Hematopoietic multipotent progenitor cell treated with erythropoietin and hydrocortisone succinate and interleukin-3 and kit ligand, for 8 days (in vitro differentiated cells): Measurements from ENCODE around the gene DCTN5.
"Not testable (repeated sequence)": the region's sequence is repeated elsewhere in the genome, so short reads cannot be mapped to it uniquely, and the experiment has no call there.

Experiments used
- DNase-seq: peaks from one replicate; pipeline ENCODE4 v3.0.0-alpha.2; 2015

DCTN5 gene

GRCh38 chr16:23640931-23641765 lies at the start of gene DCTN5, which contains the start of gene PALB2:
Gene DCTN5 (plus strand): TSS chr16:23641466. CDS start chr16:23641543, 77 bp downstream.
Gene PALB2 (minus strand): TSS chr16:23641310. CDS start chr16:23641157, 153 bp downstream.
- peak; percentile 97 for DNase-seq

GRCh38 chr16:23594186-23594585 lies 47.1 kb upstream of the DCTN5 start:
- DNase-seq, result no peak

GRCh38 chr16:23595246-23595950 lies 45.9 kb upstream of the DCTN5 start:
- DNase-seq, result peak; percentile 12

DNA sequence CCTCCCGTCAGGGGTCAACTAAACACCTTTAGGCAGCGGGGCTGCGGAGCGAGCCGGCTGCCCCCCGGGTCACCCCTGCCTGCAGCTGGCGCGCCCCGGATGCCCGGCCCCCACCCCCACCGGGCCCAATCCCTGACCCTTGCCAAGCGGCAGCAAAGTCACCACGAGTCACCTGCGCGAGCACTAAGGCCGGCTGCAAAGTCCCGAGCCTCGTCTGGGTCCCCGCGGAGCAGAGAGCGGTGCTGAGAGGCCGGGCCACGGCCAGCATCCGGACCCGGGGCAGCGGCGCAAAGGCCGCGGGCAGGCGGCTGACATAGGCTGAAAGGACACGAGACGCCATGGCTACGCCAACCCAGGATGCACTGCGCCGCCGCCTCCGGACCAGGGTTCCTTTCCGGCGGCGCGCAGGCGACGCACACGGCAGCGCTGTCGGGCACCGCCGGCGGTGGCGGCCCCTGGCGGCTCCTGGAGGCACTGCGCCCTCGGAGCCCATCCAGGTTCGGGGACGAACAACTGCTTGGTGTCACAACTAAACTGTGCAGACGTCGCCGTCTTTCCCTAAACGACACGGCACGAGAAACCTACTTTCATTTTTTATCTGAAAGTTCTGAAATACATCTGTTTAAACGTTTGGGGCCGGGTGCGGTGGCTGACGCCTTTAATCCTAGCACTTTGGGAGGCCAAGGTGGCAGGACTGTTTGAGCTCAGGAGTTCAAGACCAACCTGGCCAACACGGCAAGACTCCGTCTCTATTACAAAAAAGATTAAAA lies 45.1 kb upstream of the DCTN5 start, which contains the start of gene NDUFAB1:
Gene NDUFAB1 (minus strand): TSS at position 366 of the 770 bp plus-strand sequence. CDS start 26 bp downstream, at position 340.
- DNase-seq, result peak; percentile 89

GRCh38 chr16:23597003-23597756 lies 44.1 kb upstream of the DCTN5 start:
- DNase-seq, result peak; percentile 84

DNA sequence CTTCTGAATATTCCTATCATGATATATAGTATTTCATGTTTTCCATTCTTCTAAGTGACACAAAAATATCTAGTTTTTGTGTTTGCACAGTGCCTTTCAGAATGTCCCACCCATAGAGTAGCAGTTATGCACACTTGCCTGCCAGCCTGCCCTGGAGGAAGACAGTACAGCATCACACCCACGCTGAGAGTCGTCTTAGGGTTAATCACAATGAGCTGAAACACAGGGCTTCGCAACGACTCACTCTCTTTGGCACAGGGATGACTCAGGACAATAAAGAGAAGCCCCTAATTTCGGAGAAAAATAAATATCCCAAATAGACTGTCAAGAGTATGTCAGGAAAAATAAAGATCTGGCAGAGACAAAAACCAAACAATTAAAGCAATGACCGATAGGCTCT lies 33.5 kb upstream of the DCTN5 start:
- no peak for DNase-seq

DNA sequence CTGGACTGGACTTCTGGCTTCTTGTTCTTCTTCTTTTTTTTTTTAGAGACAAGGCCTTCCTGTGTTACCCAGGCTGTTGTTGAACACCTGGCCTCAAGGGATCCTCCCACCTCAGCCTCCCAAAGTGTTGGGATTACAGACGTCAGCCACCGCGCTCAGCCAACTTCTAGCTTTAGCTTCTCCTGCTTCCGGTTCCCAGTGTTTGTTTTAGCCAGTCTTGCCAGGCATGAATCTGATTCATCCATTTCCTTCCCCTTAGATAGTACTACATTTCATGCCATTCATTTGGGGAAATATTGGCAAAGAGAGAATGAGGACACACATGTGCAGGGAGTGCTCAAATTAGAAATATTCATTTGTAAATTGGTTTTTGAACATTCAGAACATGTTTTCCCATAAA lies 33.1 kb upstream of the DCTN5 start:
- DNase-seq, result no peak

GRCh38 chr16:23609929-23610328 lies 31.3 kb upstream of the DCTN5 start:
- no peak for DNase-seq

DNA sequence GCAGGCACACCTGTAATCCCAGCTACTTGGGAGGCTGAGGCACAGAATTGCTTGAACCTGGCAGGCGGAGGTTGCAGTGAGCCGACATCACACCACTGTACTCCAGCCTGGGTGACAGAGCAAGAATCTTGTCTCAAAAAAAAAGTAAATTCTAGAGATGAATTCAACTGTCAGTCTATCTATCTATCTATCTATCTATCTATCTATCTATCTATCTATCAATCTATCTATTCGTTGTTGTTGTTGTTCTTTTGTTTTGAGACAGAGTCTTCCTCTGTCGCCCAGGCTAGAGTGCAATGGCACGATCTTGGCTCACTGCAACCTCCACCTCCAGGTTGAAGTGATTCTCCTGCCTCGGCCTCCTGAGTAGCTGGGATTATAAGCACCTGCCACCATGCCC lies 30.4 kb upstream of the DCTN5 start:
- not testable (repeated sequence) for DNase-seq

- no peak for DNase-seq
These were observed 29.3 kb upstream of the DCTN5 start for GRCh38 chr16:23611936-23612335.

- no peak for DNase-seq
These were observed 25.5 kb upstream of the DCTN5 start for GRCh38 chr16:23615805-23616204.

DNA sequence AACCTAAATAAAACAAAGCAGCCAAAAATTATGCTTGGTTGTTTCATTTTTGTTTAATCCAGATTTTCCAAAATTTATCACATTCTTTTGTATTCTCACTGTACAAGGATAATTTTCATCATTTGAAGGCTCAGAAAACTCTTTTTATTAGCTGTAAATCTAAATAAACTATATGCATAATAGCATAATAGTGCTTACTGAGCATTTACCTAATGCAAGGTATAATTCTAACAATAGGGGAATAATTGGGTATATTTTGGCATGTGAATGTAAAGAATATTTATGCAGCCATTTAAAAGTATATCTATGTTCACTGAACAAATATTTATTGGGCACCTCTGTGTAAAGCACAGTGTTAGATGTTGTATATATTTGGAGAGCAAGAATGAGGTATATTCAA lies 17.2 kb upstream of the DCTN5 start:
- DNase-seq, result no peak

GRCh38 chr16:23629516-23629915 lies 11.8 kb upstream of the DCTN5 start:
- DNase-seq, result no peak

- not testable (repeated sequence) for DNase-seq
These were observed 9.4 kb upstream of the DCTN5 start for GRCh38 chr16:23631874-23632273.

DNA sequence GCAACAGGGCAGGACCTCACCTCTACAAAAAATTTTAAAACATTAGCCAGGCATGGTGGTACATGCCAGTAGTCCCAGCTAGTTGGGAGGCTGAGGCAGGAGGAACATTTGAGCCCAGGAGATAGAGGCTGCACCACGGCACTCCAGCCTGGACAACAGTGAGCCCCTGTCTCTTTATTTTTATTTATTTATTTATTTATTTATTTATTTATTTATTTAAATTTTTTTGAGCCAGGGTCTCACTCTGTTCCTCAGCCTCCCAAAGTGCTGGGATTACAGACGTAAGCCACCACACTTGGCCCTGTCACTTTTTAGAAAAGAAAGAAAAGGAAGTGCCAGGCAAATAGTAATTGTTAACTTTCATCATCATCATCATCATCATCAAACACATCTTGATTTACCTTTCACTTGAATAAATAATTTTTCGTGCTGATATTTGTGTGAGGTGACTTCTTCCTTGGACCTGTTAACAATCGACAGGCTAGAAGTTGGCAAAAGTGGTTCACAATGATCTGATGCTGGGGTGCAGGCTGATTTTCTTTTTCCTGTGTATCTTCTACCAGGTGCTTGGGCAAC lies 6.7 kb upstream of the DCTN5 start:
- no peak for DNase-seq

- no peak for DNase-seq
These were observed 5.3 kb upstream of the DCTN5 start for GRCh38 chr16:23635958-23636357.

DNA sequence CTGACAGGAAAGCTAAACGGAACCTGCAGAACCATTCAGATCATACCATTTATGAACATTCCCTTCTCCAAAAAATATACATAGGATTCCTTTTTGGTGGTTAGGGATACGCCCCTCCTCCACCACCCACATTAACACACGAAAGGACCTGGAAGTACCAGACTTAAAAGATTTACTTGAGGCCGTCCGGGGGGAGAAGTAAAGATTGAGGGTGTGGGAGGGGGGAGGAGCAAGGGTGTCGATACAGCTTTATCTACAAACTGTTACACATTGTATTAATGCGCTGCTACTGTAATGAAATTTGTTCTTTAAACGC lies 693 bp upstream of the DCTN5 start:
- no peak for DNase-seq

DNA sequence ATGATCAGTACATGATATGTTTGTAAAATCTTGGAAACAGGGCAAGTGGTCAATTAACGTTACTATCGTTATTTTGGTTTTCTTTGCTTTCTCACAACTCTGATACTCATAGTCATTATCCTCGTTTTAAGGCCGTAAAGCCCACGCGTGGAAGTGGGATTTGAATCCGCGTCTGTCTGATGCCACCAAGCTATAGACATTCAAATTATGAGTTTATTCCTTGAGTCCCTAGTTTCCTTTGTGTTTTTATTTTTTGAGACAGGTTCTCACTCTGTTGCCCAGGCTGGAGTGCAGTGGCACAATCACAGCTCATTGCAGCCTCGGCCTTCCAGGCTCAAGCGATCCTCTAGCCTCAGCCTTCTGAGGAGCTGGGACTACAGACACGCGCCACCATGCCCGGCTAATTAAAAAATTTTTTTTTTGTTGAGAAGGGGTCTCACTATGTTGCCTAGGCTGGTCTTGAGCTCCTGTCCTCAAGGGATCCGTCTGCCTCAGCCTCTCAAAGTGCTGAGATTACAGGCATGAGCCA lies 1.0 kb downstream of the DCTN5 start:
- DNase-seq, result no peak

DNA sequence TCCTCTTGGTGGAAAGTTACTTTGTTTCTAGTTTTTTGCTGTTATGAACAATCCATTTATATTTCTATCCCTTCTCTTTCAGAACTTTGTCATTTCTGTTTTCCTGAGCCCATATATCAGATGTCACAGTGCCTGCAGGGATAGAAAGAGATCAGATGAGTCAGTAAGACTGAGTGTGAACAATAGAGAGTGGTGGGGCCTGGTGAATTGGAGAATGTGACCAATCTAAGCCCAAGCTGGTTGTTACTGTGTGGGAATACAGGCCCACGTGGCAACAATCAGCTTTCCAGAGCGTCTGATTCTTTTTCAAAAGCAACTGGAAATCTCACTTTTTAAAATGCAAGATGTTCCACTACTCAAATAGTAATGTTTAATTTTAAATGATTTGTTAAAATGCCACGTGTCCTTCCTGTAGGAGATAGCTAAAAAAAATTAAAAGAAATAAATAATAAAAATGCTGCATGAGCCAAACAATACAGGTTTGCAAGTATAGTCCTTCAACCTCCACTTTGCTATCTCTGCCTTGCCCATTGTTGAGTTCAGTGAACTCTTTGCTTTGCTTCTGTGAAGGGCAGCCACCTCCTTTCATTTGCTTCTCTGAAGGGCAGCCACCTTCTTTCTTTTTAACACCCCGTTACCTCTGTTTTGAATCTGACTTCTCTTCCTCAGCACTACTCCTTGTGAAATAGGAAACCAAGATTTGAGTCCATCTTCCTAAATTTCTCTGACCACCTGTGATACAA lies 9.6 kb downstream of the DCTN5 start:
- no peak for DNase-seq

DNA sequence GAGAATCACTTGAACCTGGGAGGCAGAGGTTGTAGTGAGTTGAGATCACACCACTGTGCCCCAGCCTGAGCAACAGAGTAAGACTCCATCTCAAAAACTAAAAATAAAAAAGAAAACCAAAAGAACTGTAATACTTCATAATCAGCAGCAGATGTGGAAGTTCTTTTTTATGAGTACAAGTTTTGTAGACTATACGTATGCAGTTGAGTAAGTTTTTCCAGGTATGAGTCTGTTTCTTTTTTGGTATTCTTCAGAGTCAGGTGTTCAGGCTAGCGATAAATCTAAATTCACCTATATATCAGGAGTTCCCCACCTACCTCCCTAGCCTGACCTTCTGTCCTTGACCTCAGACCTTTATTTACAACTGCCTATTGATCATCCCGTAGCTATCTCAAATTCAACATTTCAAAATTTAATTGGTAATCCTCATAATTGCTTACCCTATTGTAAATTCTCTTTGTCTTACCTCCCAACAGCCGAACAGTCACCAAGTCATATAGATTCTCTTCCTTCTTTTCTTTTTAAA lies 10.7 kb downstream of the DCTN5 start:
- DNase-seq, result no peak

- DNase-seq, result no peak
These were observed 22.7 kb downstream of the DCTN5 start for GRCh38 chr16:23663918-23664317.
